ENCODE measurements around the gene IL22RA1. TPM values are rescaled to one million over a fixed set of nuclear protein-coding genes. Genes with fewer than 3 reads are reported as not detected.

Gene IL22RA1
- total RNA-seq, 6 experiments from 2014 or later, result not detected

GRCh38 chr1:24085007-24085406, 57.9 kb downstream of the IL22RA1 start:
- peaks cover 7% of the 10 kb centered on the region; the same call in 1 of the 2 replicates for H3K4me1 Mint-ChIP-seq (ENCODE audit: low read depth)
- DNase-seq, result no peak
- peaks cover 58% of the 10 kb centered on the region for H3K27me3 Mint-ChIP-seq (ENCODE audit: insufficient read depth)
- H3K36me3 Mint-ChIP-seq (ENCODE audit: low read depth), result no peaks in the 10 kb centered on the region
- H3K9me3 Mint-ChIP-seq, result no peaks in the 10 kb centered on the region
- no peak for TF ChIP-seq CTCF (IDR thresholded peaks at IDR 0.05)
- H3K27ac Mint-ChIP-seq, result no peak overlapping the region
- no peak overlapping the region for H3K4me3 Mint-ChIP-seq

- H3K27me3 Mint-ChIP-seq (ENCODE audit: insufficient read depth), result peaks cover 55% of the 10 kb centered on the region
Measured at GRCh38 chr1:24084050-24084449, 58.9 kb downstream of the IL22RA1 start.

GRCh38 chr1:24082372-24082771, 60.6 kb downstream of the IL22RA1 start:
- Mint-ChIP-seq H3K36me3 (ENCODE audit: low read depth) (no peaks in the 10 kb centered on the region), H3K27ac (no peak overlapping the region), H3K27me3 (ENCODE audit: insufficient read depth) (peaks cover 52% of the 10 kb centered on the region), H3K4me1 (ENCODE audit: low read depth) (peaks cover 7% of the 10 kb centered on the region; the same call in 1 of the 2 replicates), H3K4me3 (no peak overlapping the region), H3K9me3 (no peaks in the 10 kb centered on the region)
- no peak for DNase-seq
- no peak for TF ChIP-seq CTCF (IDR thresholded peaks at IDR 0.05)

More at GRCh38 chr1:24084050-24084449, 58.9 kb downstream of the IL22RA1 start:
- Mint-ChIP-seq H3K4me1 (ENCODE audit: low read depth) (peaks cover 7% of the 10 kb centered on the region; the same call in 1 of the 2 replicates), H3K27ac (no peak overlapping the region), H3K36me3 (ENCODE audit: low read depth) (no peaks in the 10 kb centered on the region), H3K4me3 (no peak overlapping the region), H3K9me3 (no peaks in the 10 kb centered on the region)
- no peak for TF ChIP-seq CTCF (IDR thresholded peaks at IDR 0.05)
- no peak for DNase-seq

GRCh38 chr1:24081190-24081589, 61.8 kb downstream of the IL22RA1 start:
- Mint-ChIP-seq H3K9me3 (no peaks in the 10 kb centered on the region), H3K4me1 (ENCODE audit: low read depth) (peaks cover 7% of the 10 kb centered on the region; the same call in 1 of the 2 replicates), H3K27ac (no peak overlapping the region), H3K4me3 (no peak overlapping the region), H3K27me3 (ENCODE audit: insufficient read depth) (peaks cover 47% of the 10 kb centered on the region), H3K36me3 (ENCODE audit: low read depth) (no peaks in the 10 kb centered on the region)
- no peak for TF ChIP-seq CTCF (IDR thresholded peaks at IDR 0.05)
- DNase-seq, result no peak

GRCh38 chr1:24080131-24080530, 62.8 kb downstream of the IL22RA1 start:
- Mint-ChIP-seq H3K27me3 (ENCODE audit: insufficient read depth) (peaks cover 48% of the 10 kb centered on the region), H3K4me1 (ENCODE audit: low read depth) (no peaks in the 10 kb centered on the region), H3K4me3 (no peak overlapping the region), H3K27ac (no peak overlapping the region), H3K9me3 (no peaks in the 10 kb centered on the region), H3K36me3 (ENCODE audit: low read depth) (no peaks in the 10 kb centered on the region)
- TF ChIP-seq CTCF (IDR thresholded peaks at IDR 0.05), result no peak
- no peak for DNase-seq

All from HFFc6 (cell line).